Muscle layer of colon (tissue), 2 donors: ENCODE measurements around the gene TSC22D3.

ENCODE experiments used
- H3K27ac ChIP-seq: one replicate; pipeline ENCODE4 v1.7.0; 2013; ENCODE audit warnings: low read depth, mild to moderate bottlenecking, low read length, moderate library complexity
- H3K27me3 ChIP-seq, 2 donors: one replicate each; pipeline ENCODE4 v1.7.0; 2013; ENCODE audit warnings: low read length in 2 of 2, mild to moderate bottlenecking in 2 of 2; ENCODE audit not compliant: insufficient read depth in 2 of 2, control insufficient read depth in 1 of 2
- H3K36me3 ChIP-seq: one replicate; pipeline ENCODE4 v1.7.0; 2013; ENCODE audit warnings: mild to moderate bottlenecking, low read length; ENCODE audit not compliant: insufficient read depth
- H3K4me1 ChIP-seq: one replicate; pipeline ENCODE4 v1.7.0; 2013; ENCODE audit warnings: mild to moderate bottlenecking, low read length; ENCODE audit not compliant: insufficient read depth
- H3K4me3 ChIP-seq, 2 donors: one replicate each; pipeline ENCODE4 v1.7.0; 2013; ENCODE audit warnings: low read length in 2 of 2, low read depth in 1 of 2, mild to moderate bottlenecking in 1 of 2, moderate library complexity in 1 of 2
- H3K9ac ChIP-seq: one replicate; pipeline ENCODE4 v1.7.0; 2013; ENCODE audit warnings: low read length
- H3K9me3 ChIP-seq: one replicate; pipeline ENCODE4 v1.7.0; 2013; ENCODE audit warnings: mild to moderate bottlenecking, low read length
- donor health status: abdominal sarcoma.
- donor health status: Adenocarcinoma of cecum.

Gene TSC22D3

GRCh38 chrX:107775000-107775733 lies 420 bp downstream of the TSC22D3 start:
- Histone ChIP-seq H3K27me3 (peaks cover 0 to 29% of the 10 kb centered on the region in 2 donors), H3K4me3 (peak overlapping the region; percentile 44 to 58), H3K36me3 (no peaks in the 10 kb centered on the region), H3K27ac (peak overlapping the region; percentile 47), H3K4me1 (no peaks in the 10 kb centered on the region), H3K9me3 (no peaks in the 10 kb centered on the region), H3K9ac (no peak overlapping the region)

DNA sequence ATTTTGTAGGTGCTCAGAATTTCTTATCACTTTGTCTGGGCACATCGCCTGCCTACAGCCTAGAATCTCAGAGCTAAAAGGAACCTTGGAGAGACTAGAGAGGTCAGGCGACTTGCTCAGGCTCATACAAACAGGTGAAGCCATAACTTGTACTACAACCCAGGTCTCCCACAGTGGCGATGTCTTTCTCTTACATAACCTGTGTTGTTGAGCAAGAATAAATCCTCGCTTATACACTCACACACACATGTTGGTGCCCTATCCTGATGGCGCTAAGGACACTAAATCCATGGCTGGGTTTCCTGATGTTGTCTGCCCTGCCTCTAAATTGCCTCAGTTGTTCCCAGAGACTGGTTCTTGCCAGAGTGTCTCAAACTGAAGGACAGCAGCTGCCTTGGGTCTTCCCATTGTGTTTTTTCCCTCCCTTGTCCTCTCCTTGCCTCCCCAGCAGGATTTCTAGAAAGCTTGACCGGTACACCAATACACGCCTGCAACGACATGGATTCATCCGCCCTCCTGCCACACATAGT lies 1.6 kb downstream of the TSC22D3 start:
- H3K27me3 ChIP-seq: peaks cover 0 to 29% of the 10 kb centered on the region in 2 donors
- H3K36me3 ChIP-seq: no peaks in the 10 kb centered on the region
- no peak overlapping the region for H3K9ac ChIP-seq
- no peak overlapping the region for H3K27ac ChIP-seq
- H3K4me3 ChIP-seq: peak overlapping the region in 1 of 2 donors; percentile 58
- H3K4me1 ChIP-seq: no peaks in the 10 kb centered on the region
- no peaks in the 10 kb centered on the region for H3K9me3 ChIP-seq

GRCh38 chrX:107773206-107773605 lies 2.4 kb downstream of the TSC22D3 start:
- Histone ChIP-seq H3K9ac (no peak overlapping the region), H3K4me1 (no peaks in the 10 kb centered on the region), H3K27ac (no peak overlapping the region), H3K36me3 (no peaks in the 10 kb centered on the region), H3K27me3 (peaks cover 0 to 29% of the 10 kb centered on the region in 2 donors), H3K9me3 (no peaks in the 10 kb centered on the region), H3K4me3 (no peak overlapping the region)

GRCh38 chrX:107769581-107770317 lies 5.8 kb downstream of the TSC22D3 start:
- H3K36me3 ChIP-seq: no peaks in the 10 kb centered on the region
- H3K9ac ChIP-seq: no peak overlapping the region
- H3K9me3 ChIP-seq: no peaks in the 10 kb centered on the region
- H3K27me3 ChIP-seq: peaks cover 0 to 7% of the 10 kb centered on the region in 2 donors
- no peaks in the 10 kb centered on the region for H3K4me1 ChIP-seq
- H3K4me3 ChIP-seq: no peak overlapping the region
- no peak overlapping the region for H3K27ac ChIP-seq

DNA sequence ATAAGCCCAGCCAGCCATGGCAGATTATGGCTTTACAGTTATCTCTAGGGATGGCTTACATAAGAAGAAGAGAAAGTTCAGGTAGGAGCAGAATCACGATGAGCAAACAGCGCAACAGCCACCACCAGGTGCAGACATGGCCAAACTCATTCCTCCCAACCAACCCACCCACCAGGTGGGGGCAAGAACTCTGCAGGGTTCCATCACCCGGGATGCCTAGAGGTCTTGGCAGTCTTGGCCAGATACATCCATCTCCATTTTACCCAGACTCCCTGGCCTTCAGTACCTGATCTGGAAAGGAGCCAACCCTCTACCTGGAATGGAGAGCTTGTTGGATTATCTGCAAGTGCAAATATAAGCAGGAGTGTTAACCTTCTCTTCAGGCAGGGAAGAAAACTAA lies 7.5 kb downstream of the TSC22D3 start:
- H3K4me3 ChIP-seq: no peak overlapping the region
- H3K4me1 ChIP-seq: no peaks in the 10 kb centered on the region
- H3K36me3 ChIP-seq: no peaks in the 10 kb centered on the region
- H3K27me3 ChIP-seq: peaks cover 0 to 7% of the 10 kb centered on the region in 2 donors
- no peak overlapping the region for H3K9ac ChIP-seq
- no peaks in the 10 kb centered on the region for H3K9me3 ChIP-seq
- H3K27ac ChIP-seq: no peak overlapping the region

DNA sequence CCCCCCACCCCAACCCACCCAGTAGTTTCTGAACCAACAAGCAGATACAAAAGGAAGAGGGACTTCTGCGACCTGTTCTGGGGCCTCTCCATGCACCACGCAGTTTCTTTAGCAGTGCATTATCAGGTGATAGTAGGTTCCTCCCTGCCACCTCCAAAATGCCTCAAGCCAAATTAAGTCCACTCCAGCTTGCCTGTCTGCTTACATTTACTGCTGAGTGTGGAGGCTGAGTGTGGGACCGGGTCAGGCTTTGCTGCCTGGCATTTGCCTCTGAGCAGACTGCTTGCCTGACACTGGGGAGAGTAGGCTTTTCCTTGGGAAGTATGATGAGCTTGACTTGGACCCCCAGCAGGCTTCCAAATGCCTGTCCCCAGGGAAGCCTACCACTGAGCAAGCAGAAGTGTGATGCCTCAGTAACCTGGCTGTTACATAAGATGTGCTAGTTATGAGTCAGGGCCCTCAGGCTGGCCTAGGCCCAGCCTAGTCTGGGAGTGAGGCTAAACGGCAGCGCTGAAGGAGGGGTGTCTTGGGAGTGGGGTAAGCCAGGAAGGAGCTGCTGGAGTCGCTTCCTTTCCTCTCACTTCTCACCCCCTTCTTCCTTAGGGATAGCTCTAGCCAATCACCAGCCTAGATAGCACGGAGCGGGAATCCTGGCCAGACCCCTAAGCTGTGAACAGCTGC lies 9.0 kb downstream of the TSC22D3 start:
- no peak overlapping the region for H3K4me3 ChIP-seq
- H3K9ac ChIP-seq: no peak overlapping the region
- H3K27me3 ChIP-seq: peaks cover 0 to 7% of the 10 kb centered on the region in 2 donors
- H3K36me3 ChIP-seq: no peaks in the 10 kb centered on the region
- H3K27ac ChIP-seq: no peak overlapping the region
- no peaks in the 10 kb centered on the region for H3K4me1 ChIP-seq
- no peaks in the 10 kb centered on the region for H3K9me3 ChIP-seq

GRCh38 chrX:107764845-107765608 lies 10.6 kb downstream of the TSC22D3 start:
- no peak overlapping the region for H3K4me3 ChIP-seq
- H3K36me3 ChIP-seq: no peaks in the 10 kb centered on the region

DNA sequence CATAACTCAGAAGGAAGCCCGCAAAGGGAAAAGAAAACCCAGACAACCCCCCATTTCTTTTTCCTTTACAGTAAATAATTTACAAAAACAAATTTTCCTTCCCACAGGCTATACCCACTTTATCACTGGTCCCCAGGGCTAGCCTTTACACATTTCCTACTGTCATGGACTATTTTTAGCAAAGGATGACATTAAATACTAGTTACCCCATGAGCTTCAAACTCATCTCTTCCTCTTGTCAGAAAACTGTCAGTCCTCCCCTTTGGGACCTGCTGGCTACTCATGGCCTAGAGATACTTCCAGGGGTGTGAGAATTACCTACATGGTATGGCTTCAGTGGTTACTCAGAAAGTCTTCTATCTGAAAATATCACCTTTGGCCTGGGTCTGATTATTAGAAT lies 11.9 kb downstream of the TSC22D3 start:
- Histone ChIP-seq H3K4me3 (no peak overlapping the region), H3K27me3 (peaks cover 0 to 20% of the 10 kb centered on the region in 2 donors), H3K36me3 (no peaks in the 10 kb centered on the region), H3K4me1 (no peaks in the 10 kb centered on the region), H3K9ac (no peak overlapping the region), H3K27ac (no peak overlapping the region), H3K9me3 (no peaks in the 10 kb centered on the region)

More at GRCh38 chrX:107764845-107765608, 10.6 kb downstream of the TSC22D3 start:
- no peak overlapping the region for H3K9ac ChIP-seq
- no peaks in the 10 kb centered on the region for H3K9me3 ChIP-seq
- H3K27me3 ChIP-seq: peaks cover 0 to 14% of the 10 kb centered on the region in 2 donors
- H3K4me1 ChIP-seq: no peaks in the 10 kb centered on the region
- no peak overlapping the region for H3K27ac ChIP-seq

DNA sequence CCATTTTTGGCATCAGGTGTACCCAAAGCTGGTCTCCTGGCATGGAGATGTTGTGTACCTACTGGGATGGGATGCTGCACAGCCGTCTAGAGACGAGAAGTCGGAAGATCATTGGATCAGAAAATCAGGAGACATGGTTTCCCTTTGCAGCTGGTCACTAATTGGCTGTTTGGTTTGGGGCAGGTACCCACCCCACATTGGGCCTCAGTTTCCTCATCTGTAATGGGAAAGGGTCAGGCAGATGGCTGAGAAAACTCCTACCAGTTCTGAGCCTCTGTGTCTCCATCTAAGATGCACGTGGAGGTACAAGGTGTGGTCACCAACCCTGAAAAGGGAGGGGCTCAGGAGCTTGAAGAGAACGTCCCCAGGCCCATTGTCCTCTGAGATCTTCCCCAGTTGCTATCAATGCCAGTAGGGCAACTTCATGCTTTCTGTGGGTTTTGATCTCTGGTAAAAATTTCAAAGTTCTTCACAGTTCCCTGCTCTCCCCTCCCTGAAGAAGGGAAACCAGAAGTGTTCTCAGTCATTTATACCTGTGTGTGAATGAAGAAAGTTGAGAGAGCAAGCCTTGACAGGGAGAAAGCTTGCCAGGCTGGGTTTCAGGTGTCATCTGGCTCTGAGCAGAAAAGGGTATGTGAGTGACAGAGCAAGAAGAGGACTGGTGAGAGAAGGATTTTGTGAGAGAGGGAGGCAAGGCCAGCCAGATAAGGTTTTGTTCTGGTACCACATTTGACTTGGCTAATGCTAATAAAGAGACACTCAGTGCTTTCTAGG lies 15.1 kb downstream of the TSC22D3 start:
- H3K27me3 ChIP-seq: peaks cover 0 to 12% of the 10 kb centered on the region in 2 donors
- H3K9ac ChIP-seq: no peak overlapping the region
- H3K9me3 ChIP-seq: no peaks in the 10 kb centered on the region
- no peak overlapping the region for H3K27ac ChIP-seq
- H3K4me1 ChIP-seq: no peaks in the 10 kb centered on the region
- no peaks in the 10 kb centered on the region for H3K36me3 ChIP-seq
- no peak overlapping the region for H3K4me3 ChIP-seq

DNA sequence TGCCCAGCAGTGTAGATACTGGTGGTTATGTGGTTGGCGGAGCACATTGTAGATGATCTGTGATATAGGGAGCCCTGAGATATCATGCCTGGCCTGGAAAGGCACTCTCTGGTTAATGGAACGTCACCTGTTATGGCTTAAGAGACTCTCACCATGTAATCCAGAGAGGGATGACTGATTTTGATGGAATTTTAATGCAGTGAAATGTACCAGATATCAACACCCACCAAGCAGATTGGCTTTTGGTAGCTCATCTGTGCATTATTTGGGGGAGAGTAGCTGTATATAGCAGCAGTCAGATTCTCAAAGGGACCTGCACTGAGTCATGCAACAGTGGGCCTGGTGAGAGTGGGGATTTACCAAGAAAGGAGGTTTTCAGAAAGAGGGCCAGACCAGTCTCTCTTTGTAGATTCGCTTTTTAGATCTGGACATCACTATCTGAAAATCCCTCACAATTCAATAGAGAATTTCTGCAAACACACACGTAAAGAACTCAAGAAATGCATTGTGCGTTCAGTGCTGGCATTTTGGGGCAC lies 17.3 kb downstream of the TSC22D3 start:
- Histone ChIP-seq H3K9me3 (no peaks in the 10 kb centered on the region), H3K27ac (no peak overlapping the region), H3K4me3 (no peak overlapping the region), H3K27me3 (peaks cover 0 to 12% of the 10 kb centered on the region in 2 donors), H3K9ac (no peak overlapping the region), H3K36me3 (no peaks in the 10 kb centered on the region), H3K4me1 (no peaks in the 10 kb centered on the region)
